Islet precursor cell (in vitro differentiated cells): ENCODE data around the gene NEDD4.
"Not testable (repeated sequence)": the region's sequence is repeated elsewhere in the genome, so short reads cannot be mapped to it uniquely, and the experiment has no call there.

Source experiments
- DNase-seq: peaks from one replicate; pipeline ENCODE4 v3.0.0-alpha.2; 2018

NEDD4 gene

DNA sequence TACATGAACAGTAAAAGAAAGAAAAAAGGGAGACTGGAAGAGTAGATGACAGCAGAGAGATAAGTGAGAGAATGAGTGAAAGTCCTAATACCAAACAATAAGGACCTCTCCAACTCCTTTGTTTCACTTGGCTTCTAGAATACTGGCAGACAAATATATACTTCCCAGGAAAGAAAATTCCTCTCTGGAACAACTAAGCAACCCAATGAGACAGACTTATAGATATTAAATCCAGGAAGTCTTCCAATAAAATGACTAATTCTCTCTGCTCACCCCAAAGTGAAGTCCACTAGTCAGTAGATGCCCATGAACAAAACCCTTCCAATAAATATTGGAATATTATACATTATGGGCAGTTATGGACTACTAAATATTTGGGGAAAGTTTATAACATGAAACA is 114.2 kb downstream of the NEDD4 start:
- no peak for DNase-seq

DNA sequence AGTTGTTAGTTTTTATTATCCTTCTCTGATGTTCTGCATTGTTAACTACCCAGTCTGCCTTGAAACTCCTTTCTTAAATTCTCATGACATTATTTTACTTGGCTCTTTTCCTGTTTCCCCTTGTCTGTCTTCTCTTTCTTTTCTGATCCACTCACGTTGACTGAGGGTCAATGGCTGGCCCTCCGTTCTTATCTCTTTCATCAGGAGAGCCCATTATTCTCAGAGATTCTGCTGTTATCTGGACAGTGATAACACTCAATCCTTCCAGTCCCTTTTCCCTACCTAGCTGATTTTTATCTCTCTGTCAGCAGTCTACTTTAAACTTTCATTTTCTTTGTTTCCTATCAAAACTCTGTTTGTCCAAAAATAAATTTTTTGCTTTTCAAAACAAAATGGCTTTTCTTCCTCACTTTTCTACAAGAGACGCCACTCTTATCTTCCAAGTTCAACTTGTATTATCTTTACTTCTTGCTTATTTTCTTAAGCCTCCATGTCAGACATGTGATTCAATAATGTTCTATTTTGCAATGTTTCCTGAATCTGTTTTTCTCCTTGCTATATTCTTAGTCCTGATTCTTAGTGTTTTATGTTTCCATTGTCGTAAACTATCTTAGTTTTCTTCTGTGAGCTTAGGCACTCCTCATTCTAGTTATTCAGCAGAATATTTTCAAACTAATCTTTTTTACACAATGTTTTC is 120.2 kb downstream of the NEDD4 start:
- no peak for DNase-seq

DNA sequence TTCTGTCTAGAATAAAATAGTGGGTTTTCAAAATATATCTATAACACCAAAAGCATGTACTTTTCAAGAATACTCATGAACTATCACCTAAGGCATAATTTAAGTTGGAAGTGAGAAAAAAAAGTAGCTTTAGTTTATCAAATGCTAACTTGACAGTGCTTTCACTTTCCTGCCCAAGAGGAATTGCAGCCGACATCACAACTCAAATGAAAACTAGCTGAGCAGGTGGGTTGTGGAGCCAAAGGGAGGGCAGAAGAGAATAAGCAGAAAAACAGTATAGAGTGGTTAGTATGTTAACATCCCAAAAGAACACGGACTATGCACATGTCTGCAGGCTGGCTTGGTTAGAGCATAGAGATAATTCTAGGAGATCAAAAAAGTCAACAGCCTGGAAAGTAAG is 120.9 kb downstream of the NEDD4 start:
- no peak for DNase-seq

DNA sequence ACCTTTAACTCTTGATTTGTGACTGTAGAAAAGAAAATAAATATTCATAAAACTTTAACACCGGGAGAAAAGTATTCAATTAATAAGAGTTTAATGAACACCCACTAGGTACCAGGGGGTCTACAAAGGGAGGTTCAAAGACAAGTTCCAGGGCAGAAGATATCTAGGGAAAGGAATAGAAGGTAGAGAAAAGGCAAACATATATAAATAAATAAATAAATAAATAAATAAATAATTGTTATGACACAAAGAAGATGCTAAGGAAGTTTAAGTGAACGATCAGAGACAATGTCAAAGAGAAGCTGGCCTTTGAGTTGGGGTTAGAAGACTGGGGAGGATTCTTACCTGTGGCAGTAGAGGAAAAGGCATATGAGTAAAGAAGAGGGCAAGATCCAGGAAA is 123.8 kb downstream of the NEDD4 start:
- no peak for DNase-seq

DNA sequence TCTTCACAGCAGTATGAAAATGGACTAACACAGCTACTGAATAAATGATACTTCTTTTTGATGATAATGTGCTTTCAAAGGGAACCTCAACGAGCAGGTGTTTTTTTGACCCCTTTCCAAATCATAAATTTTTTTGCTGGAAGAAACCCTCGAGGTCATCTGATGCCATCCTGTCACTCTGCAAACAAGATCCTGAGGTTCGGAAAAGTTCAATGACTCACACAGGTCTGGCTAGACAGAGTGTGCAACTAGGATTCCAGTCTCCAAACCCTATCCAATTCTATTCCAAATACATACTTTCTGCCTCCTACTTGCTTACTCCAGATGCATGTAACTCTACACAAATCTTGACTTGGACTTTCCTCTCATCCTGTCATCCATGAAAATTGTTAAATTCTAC is 124.7 kb downstream of the NEDD4 start:
- no peak for DNase-seq

DNA sequence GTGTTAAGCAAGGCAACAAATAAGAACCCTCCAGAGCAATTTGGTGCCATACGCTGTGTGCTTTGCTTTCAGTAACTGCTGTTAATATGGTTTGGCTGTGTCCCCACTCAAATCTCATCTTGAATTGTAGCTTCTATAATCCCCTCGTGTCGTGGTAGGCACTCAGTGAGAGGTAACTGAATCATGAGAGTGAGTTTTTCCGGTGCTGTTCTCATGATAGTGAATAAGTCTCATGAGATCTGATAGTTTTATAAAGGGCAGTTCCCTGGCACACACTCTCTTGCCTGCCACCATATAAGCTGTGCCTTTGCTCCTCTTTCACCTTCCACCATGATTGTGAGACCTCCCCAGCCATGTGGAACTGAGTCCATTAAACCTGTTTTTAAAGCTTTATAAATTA is 125.1 kb downstream of the NEDD4 start:
- DNase-seq = not testable (repeated sequence)

DNA sequence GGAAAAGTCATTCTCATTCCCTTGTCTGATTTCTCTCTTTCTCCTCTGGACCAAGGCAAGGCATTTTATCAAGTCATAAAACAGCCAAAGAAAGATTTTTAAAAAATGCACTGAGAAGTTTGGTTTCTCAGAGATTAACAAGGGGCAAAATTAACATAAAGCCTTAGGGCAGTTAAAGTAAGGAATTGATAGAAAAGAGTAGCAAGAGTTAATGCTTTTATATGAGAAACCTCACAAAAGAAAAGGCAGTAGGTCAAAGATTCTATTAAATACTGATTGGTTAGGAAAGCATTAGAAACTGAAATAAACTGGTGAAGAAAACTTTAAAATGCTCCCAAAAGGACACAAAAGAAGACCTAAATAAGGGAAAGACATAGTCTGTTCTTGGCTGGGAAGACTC is 129.5 kb downstream of the NEDD4 start:
- DNase-seq = no peak

DNA sequence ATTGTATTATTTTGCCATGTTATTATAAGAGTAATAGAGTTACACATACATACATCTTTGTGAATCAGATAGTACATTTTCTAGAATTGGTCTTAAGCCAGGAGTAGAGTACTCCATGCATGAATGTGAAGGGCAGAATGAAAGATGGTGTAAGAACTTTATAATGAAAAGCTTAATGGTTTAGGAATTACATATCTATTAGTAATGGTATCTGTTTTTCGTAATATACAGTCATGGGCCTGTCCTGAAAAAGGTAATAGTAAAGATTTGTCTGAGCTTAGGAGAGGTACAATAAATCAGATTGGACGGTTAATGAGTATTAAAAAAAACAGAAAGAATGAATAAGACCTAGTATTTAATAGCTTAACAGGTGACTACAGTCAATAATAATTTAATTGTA is 132.3 kb downstream of the NEDD4 start:
- no peak for DNase-seq

DNA sequence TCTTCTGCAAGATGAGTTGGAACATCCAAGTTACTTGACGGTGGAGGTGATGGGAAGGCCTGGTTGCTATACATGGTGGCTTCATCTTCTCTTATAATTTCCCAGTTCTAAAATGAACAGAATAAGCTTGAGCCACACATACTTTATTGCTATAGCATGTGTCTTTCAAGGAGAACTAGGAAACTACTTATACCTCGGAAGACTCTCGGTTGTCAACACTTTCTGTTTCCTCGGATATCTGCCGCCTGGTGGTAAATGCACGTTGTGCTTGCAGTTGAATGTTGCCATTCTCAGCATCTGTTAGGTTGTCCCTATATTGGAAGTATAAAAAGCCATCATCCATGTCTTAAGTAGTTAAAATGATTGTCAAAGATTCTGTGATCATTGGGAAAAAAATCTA is 132.9 kb downstream of the NEDD4 start:
- DNase-seq = no peak

DNA sequence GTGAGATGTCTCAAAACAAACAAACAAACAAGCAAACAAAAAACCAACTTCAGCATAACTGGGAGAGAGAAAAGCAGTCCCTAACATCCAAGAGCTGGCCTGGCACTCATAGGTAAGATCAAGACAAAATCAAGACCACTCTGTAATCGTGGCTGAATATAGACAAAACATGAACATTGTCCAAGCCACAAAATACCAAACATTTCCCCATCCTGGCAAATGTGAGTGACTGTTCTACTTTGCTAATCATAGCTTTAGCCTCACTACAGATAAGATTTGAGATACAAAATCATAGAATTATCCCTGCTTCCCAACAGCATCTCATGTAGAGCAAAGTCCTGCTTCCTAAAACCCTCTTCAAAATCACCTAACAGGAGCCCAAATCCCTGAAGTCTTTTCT is 133.7 kb downstream of the NEDD4 start:
- DNase-seq = no peak

DNA sequence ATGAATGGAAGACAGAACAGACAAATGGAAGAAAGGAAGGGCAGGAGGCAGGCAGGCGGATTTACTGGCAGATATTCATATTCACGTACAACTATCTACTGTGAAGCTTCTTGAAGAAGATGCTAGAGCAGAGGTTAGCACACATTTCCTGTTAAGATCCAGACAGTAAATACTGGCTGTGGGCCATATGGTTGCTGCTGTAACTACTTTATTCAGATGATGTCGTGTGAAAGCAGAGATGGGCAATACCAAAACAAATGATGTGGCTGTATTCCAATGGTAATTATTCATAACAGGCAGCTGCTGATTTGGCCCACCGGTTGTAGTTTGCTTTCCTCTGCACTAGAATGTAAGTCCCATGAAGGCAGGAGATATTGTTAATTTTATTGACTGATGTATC is 134.8 kb downstream of the NEDD4 start:
- DNase-seq = no peak

DNA sequence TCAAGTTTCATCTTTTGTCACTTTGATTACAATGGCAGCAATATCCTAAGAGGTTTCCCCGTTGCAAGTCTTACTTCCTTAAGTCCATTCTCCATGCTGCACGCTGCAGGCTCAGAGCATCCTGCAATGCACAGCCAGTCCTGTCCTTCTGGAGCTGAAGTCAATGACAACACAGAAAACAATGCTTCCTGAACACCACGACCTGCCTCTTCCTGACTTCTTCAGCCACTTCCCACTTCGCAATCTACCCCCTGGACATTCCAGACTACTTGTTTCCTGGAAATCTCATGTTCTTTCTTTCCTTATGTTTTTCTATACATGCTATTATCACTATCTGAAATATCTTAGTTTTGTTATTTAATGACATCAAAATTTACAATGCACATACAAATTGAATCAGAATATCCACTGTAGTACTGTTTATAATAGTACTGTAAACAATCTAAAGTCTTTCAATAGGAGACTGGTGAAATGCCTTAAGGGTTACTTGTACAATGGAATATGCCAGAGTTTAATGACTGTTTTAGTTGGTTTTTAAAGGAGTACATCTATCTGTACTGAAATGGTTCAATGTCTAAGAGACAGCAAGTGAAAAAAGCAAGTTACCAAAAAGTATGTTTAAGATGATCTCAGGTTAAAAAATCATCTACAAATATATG is 136.8 kb downstream of the NEDD4 start:
- DNase-seq = no peak

DNA sequence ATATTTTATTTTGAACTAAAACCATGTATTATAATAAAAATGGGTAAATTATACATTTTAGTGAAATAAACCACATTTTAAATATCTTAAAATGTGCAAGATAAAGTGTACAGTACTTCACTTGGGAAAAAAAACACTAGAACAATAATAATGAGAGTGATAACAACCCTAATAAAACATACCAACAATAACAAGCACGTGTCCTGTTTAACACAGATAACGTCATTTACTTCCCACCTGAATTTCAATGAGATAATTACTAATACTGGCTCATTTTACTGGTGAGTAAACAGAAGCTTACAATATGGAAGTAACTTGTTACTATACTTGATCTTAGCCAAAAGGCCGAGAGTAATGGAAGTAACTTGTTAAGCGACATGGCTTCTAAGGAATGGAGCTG is 140.3 kb downstream of the NEDD4 start:
- DNase-seq = no peak

DNA sequence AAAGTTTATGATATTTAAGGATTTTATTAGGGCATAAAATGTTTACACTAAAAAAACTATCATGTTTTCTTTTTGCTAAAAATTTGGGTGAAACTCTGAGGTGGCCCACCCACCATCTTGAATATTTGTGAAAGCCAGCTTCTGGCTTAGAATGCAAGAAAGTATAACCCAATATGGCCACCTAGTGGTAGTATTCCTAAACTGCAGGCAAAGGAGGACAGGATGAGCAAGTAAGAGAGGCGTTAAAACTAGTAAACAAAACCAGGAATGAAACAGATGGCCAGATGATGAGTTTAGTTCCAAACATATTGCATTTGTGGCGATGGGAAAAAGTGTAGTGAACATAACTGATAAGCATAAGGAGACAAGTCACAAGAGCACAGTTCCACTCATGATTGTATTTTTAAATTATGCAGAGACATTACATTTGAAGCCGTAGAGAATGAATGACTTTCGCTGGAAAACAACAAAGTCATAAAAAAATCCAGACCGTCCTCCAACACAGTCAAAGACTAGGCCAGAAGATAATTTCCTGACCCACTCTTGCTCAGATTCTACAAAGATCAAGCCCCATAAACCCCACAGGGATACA is 147.2 kb downstream of the NEDD4 start:
- peak; percentile 78 for DNase-seq

DNA sequence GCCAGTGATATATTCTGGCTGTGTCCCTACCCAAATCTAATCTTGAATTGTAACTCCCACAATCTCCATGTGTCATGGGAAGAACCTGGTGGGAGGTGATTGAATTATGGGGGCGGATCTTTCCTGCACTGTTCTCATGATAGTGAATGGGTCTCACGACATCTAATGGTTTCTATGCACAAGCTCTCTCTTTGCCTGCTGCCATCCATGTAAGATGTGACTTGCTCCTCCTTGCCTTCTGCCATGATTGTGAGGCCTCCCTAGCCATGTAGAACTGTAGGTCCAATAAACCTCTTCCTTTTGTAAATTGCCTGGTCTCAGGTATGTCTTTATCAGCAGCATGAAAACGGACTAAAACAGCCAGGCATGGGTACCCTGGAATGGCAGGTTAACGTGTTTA is 150.5 kb downstream of the NEDD4 start:
- not testable (repeated sequence) for DNase-seq

DNA sequence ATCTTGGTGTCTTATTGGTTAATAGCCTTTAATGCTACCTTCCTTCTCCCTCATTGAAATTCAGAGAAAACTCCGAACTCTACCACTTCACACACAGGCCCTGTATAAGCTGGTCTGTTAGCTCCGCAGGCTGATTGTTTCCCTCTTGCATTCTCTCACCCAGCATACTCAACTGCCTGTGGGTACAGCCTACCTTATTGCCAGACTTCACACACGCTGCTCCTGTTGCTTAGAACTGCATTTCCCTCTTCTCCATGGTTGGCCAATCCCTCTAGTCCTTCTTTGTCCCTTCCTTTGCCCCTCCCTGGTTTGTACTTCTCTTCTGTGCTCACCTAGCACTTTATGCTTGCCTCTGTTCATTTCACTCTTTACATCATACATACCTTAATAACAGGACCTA is 157.5 kb downstream of the NEDD4 start:
- no peak for DNase-seq

DNA sequence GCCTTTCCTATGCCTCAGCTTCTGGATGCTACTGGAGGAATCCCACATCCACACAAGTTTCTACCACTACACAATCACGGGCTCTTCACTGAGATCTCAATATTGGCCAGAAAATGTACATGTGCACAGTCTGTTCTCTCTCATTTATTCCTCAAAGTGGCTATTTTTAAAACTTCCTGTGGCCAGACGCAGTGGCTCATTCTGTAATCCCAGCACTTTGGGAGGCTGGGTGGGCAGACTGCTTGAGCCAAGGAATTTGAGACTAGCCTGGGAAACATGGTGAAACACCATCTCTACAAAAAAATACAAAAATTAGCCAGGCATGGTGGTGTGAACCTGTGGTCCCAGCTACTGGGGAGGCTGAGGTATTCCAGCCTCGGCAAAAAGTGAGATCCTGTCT is 159.1 kb downstream of the NEDD4 start:
- DNase-seq = no peak

DNA sequence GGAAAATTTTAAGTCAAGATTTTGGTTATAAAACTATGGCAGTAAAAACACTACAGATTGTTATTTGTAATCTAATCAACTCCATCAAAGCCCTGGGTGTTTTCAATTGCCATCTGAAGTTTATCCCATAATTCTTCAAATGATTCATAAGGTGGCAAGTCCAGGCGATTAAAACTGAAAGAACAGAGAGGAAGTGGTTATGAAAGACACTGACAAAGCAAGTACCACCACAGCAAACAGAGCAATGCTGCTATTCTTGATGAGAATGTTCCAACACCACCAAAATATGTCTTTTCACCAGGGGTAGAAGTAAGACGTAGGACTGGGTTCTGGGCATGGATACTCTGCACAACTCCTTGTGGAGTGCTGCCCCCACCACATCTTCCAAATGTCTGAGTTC is 163.6 kb downstream of the NEDD4 start:
- DNase-seq = no peak

DNA sequence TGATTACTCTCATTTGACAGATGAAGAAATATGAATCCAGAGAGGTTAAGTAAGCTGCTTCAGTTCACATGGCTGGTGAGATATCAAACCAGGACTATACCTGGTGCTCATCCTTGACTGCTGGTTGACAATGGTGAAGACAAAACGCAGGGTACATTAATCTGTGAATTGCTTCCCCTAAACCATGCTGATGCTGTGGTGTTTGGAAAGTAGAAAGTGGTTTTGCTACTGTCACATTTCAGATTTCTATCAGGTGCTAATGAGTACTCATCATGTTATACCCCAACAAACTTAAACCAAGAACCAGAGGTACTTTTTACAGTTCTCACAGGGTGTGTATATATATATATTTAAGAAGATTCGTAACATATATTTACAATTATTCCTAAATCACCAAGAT is 165.5 kb downstream of the NEDD4 start:
- no peak for DNase-seq

DNA sequence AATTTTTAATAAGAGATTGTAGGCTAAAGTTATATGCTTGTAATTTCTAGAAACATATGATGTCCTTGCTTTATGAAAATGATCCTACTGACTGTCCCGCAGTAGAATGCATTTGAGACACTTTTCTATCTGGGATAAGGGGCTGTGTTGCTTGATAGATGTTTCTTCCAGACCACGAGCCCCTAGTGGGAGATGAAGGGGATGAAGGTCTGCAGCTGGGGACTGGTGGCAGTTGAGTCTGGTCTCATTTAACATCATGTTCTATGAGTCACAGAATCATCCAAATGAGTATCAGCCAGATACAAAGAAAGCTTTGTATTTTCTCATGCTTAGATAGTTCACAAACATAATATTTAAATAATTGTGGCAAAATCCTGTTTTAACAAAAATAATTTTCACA is 166.2 kb downstream of the NEDD4 start:
- no peak for DNase-seq

DNA sequence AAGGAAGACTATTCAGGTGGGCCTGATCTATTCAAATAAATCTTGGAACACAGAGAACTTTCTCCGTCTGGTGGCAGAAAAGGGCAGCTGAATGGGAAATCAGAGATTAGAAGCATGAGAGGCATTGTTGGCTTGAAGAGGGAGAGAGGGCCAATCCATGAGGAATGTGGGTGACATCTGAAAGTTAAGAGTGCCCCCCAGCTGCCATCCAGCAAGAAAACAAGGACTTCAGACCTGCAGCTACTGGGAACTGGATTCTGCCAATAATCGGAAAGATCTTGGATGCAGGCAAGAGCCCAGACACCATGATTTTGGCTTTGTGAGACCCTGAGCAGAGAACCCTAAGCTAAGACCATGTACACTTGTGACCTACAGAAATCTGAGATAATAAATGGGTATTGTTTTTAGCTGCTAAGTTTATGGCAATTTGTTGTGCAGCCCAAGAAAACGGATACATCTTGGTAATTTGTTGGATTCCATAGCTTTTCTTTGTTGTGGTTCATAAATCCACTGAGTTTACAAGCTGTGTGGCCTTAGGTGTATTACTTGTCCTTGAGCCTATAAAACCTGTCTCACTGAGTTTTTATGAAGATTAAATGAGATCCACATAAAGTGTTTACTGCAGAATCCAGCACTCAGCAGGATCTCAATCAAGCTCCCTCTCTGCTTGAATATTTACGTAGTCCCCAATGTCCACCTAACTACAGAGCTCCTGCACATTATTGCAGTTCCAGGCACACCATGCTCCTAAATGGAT is 168.4 kb downstream of the NEDD4 start:
- no peak for DNase-seq

DNA sequence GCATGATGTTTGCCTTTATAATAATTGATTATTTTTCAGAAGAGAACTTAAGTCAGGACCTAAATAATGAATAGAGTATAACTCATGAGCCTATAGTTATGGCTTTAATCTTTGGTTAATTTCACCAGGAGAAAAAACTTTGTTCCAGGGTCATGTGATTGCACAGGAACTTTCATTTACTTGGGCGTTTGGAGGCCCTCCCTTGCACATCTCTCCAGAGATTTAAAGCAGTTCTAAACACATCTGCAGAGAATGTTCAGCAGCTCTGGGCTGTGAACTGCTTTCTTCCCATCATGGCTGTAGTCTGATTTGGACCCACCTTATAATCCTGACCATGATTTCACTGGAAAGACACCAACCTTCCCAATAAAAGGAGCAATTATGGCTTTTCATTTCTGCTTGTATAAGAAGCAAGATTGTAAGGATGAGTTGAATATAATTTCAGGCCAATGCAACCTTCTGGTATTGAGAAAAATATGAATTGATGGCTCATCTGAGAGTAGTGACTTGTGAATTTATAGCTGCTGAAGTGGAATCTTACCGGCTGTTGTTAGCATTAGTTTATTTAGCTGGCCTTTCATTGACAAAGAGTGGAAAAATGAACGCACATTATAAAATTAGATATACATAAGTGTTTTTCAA is 169.6 kb downstream of the NEDD4 start:
- DNase-seq = no peak

DNA sequence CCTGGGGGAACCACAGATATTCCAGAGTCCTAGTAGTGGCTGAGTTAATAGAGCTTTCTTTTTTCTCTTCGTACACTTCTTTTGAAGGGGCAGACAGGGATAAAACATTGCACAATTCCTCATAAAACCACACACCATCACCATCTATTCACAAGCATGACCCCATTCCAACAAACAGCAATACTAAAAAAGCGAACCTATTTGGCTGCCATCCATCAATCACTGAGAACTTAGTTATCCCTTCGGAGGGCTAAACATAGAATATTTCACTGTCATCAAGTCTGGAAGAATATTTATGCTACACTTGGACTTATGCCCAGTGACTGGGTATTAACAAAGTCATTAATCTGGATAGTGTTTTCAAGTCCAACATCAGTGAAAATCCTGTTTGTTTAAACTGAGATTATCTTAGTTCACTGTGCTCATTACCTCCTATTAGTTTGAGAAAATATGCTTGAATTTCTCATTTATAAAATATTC is 170.2 kb downstream of the NEDD4 start:
- DNase-seq = no peak
